Measurements from ENCODE around the gene TMEM52. TPM values are rescaled to one million over a fixed set of nuclear protein-coding genes. Genes with fewer than 3 reads are reported as not detected.

Gene TMEM52
- total RNA-seq, 2 experiments from 2014 or later = 1.7 to 2.5 TPM

GRCh38 chr1:1942753-1943656 lies 23.9 kb upstream of the TMEM52 start:
- H4K20me1 ChIP-seq (ENCODE audit: insufficient read depth, low read length) = no peaks in the 10 kb centered on the region
- H3K4me1 ChIP-seq (ENCODE audit: insufficient read depth, low read length, poor library complexity, severe bottlenecking) = peaks cover 13% of the 10 kb centered on the region
- no peak overlapping the region for H3K4me3 ChIP-seq (ENCODE audit: low read depth, low read length, poor library complexity, severe bottlenecking)
- intact Hi-C loops (cut with micrococcal nuclease; ENCODE audit: unreplicated experiment) = loop anchor here (5.0 kb wide), 1 partner anchor 104 kb away; no protein-coding TSS in a partner anchor
- ChIA-PET CTCF (ENCODE audit: unreplicated experiment) (no interaction called here), POLR2A (no interaction called here)
- H3K79me2 ChIP-seq (ENCODE audit: insufficient read depth, low read depth, low read length) = no peaks in the 10 kb centered on the region
- TF ChIP-seq EZH2phosphoT487 (IDR thresholded peaks at IDR 0.05; ENCODE audit: borderline replicate concordance, low read depth, low read length) = no peak
- TF ChIP-seq, protein P1, sequence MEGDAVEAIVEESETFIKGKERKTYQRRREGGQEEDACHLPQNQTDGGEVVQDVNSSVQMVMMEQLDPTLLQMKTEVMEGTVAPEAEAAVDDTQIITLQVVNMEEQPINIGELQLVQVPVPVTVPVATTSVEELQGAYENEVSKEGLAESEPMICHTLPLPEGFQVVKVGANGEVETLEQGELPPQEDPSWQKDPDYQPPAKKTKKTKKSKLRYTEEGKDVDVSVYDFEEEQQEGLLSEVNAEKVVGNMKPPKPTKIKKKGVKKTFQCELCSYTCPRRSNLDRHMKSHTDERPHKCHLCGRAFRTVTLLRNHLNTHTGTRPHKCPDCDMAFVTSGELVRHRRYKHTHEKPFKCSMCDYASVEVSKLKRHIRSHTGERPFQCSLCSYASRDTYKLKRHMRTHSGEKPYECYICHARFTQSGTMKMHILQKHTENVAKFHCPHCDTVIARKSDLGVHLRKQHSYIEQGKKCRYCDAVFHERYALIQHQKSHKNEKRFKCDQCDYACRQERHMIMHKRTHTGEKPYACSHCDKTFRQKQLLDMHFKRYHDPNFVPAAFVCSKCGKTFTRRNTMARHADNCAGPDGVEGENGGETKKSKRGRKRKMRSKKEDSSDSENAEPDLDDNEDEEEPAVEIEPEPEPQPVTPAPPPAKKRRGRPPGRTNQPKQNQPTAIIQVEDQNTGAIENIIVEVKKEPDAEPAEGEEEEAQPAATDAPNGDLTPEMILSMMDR (conservative IDR thresholded peaks at IDR 0.05; ENCODE audit: low read length) = no peak
- peak overlapping the region; percentile 9; the same call in 1 of the 2 replicates for H2AFZ ChIP-seq (ENCODE audit: low read length)
- H3K27ac ChIP-seq (ENCODE audit: low read depth, low read length, poor library complexity, severe bottlenecking) = no peak overlapping the region
- peak overlapping the region; percentile 7; the same call in 1 of the 2 replicates for H3K4me2 ChIP-seq (ENCODE audit: low read length)
- H3K9me3 ChIP-seq (ENCODE audit: low read length) = no peaks in the 10 kb centered on the region
- BruUV-seq (replicated peaks) = no TSS peak
- peak; percentile 32 for DNase-seq (ENCODE audit: low spot score)
- no peaks in the 10 kb centered on the region for H3K36me3 ChIP-seq (ENCODE audit: insufficient read depth, low read length)
- no peaks in the 10 kb centered on the region for H3K9me2 ChIP-seq (ENCODE audit: insufficient read depth, low read length)

GRCh38 chr1:1941868-1942752 lies 23.0 kb upstream of the TMEM52 start:
- DNase-seq (ENCODE audit: low spot score) = no peak
- Histone ChIP-seq H3K9me2 (ENCODE audit: insufficient read depth, low read length) (no peaks in the 10 kb centered on the region), H3K79me2 (ENCODE audit: insufficient read depth, low read depth, low read length) (no peaks in the 10 kb centered on the region), H3K4me3 (ENCODE audit: low read depth, low read length, poor library complexity, severe bottlenecking) (no peak overlapping the region), H3K36me3 (ENCODE audit: insufficient read depth, low read length) (no peaks in the 10 kb centered on the region), H2AFZ (ENCODE audit: low read length) (peak overlapping the region; percentile 9; the same call in 1 of the 2 replicates), H3K4me1 (ENCODE audit: insufficient read depth, low read length, poor library complexity, severe bottlenecking) (peaks cover 13% of the 10 kb centered on the region), H4K20me1 (ENCODE audit: insufficient read depth, low read length) (no peaks in the 10 kb centered on the region), H3K27ac (ENCODE audit: low read depth, low read length, poor library complexity, severe bottlenecking) (no peak overlapping the region), H3K9me3 (ENCODE audit: low read length) (no peaks in the 10 kb centered on the region), H3K4me2 (ENCODE audit: low read length) (peak overlapping the region; percentile 7; the same call in 1 of the 2 replicates)
- no TSS peak for BruUV-seq (replicated peaks)
- ChIA-PET POLR2A (interaction anchor here (1.6 kb wide), 1 partner anchor 15 kb away, joined by 3 read pairs; no protein-coding TSS in a partner anchor), CTCF (ENCODE audit: unreplicated experiment) (interaction anchor here (0.8 kb wide), 1 partner anchor 102 kb away, joined by 3 read pairs; no protein-coding TSS in a partner anchor)
- TF ChIP-seq, protein P1 (conservative IDR thresholded peaks at IDR 0.05; ENCODE audit: low read length) = no peak
- no peak for TF ChIP-seq EZH2phosphoT487 (IDR thresholded peaks at IDR 0.05; ENCODE audit: borderline replicate concordance, low read depth, low read length)
- intact Hi-C loops (cut with micrococcal nuclease; ENCODE audit: unreplicated experiment) = loop anchor here (5.0 kb wide), 1 partner anchor 105 kb away; no protein-coding TSS in a partner anchor
